HAP-1 (cell line): ENCODE measurements around the gene ADAT3.

Experiments used
- DNase-seq, 2 experiments: peaks; one replicate each; pipeline ENCODE4 v3.0.0-alpha.2; 2016 to 2020; ENCODE audit warnings: low spot score in 2 of 2
- H3K27me3 ChIP-seq: fragments of 250-450 bp; sonication (Bioruptor Pico); 2 replicates; pipeline ENCODE4 v1.5.1; 2020; ENCODE audit warnings: low read depth, mild to moderate bottlenecking, moderate library complexity
- H3K36me3 ChIP-seq: fragments of 250-450 bp; sonication (Bioruptor Pico); replicated peaks from 2 replicates; pipeline ENCODE4 v1.5.1; 2020; ENCODE audit warnings: mild to moderate bottlenecking
- H3K4me1 ChIP-seq: fragments of 250-450 bp; sonication (Bioruptor Pico); 2 replicates; pipeline ENCODE4 v1.5.1; 2020; ENCODE audit warnings: mild to moderate bottlenecking
- H3K4me3 ChIP-seq: fragments of 250-450 bp; sonication (Bioruptor Pico); 2 replicates; pipeline ENCODE4 v1.5.1; 2020; ENCODE audit warnings: mild to moderate bottlenecking, moderate library complexity
- H3K9me3 ChIP-seq: fragments of 250-450 bp; sonication (Bioruptor Pico); 2 replicates; pipeline ENCODE4 v1.5.1; 2020; ENCODE audit warnings: mild to moderate bottlenecking, moderate library complexity
- in situ Hi-C: fragments of 300-500 bp; cut with MboI; formaldehyde crosslinking; loops from 3 replicates; pipeline ENCODE4 v1.14.3; 2020; ENCODE audit warnings: low sequenced_read_pairs, inconsistent platforms, mixed read lengths

Gene ADAT3

GRCh38 chr19:1905110-1905862 lies at the start of gene ADAT3, which contains the start of gene SCAMP4:
Gene ADAT3, plus strand, starts transcription at chr19:1905399. Its CDS starts 6,649 bp downstream, at chr19:1912048.
Gene SCAMP4, plus strand, starts transcription at chr19:1905399. Its CDS starts 9,621 bp downstream, at chr19:1915020.
- peaks cover 7% of the 10 kb centered on the region; the same call in 1 of the 2 replicates for H3K36me3 ChIP-seq
- peaks cover 2% of the 10 kb centered on the region for H3K4me1 ChIP-seq
- in situ Hi-C loops: no loop called here
- peak; percentile 98 to 100 for DNase-seq
- no peaks in the 10 kb centered on the region for H3K9me3 ChIP-seq
- H3K27me3 ChIP-seq: no peaks in the 10 kb centered on the region
- H3K4me3 ChIP-seq: peak within 1 kb of the TSS; percentile 76

DNA sequence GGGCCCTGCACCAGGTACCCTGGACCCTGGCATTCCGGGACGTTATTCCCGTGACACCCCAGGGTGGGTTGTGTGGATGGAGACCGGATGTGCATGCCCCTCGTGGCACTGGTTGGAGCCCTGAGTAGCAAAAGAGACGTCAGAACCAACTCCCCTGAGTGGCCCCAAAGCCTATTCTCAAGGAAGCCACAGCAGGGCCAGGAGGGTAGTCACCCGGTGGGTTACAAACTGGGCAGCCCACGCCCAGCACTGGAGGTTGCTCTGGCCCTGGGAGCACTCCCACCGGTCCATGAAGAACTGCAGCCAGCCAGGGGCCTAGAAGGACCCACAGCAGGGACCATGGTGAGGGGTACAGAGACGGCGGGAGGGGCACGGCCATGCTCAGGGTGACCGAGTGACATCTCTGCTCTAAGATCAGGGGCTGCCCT lies 49.4 kb upstream of the ADAT3 start:
- Histone ChIP-seq H3K4me3 (peak overlapping the region; percentile 3; the same call in 1 of the 2 replicates), H3K9me3 (no peaks in the 10 kb centered on the region), H3K36me3 (peaks cover 4% of the 10 kb centered on the region; the same call in 1 of the 2 replicates), H3K4me1 (peaks cover 45% of the 10 kb centered on the region), H3K27me3 (no peaks in the 10 kb centered on the region)
- DNase-seq: no peak
- in situ Hi-C loops: no loop called here

GRCh38 chr19:1856345-1856697 lies 48.9 kb upstream of the ADAT3 start:
- H3K27me3 ChIP-seq: no peaks in the 10 kb centered on the region
- H3K9me3 ChIP-seq: no peaks in the 10 kb centered on the region
- no peak overlapping the region; the same call in 1 of the 2 replicates for H3K4me3 ChIP-seq
- in situ Hi-C loops: no loop called here
- H3K4me1 ChIP-seq: peaks cover 45% of the 10 kb centered on the region
- DNase-seq: no peak
- H3K36me3 ChIP-seq: peaks cover 4% of the 10 kb centered on the region; the same call in 1 of the 2 replicates

- Histone ChIP-seq H3K9me3 (no peaks in the 10 kb centered on the region), H3K4me3 (peak overlapping the region; percentile 6), H3K27me3 (no peaks in the 10 kb centered on the region), H3K4me1 (peaks cover 45% of the 10 kb centered on the region), H3K36me3 (peaks cover 4% of the 10 kb centered on the region; the same call in 1 of the 2 replicates)
- DNase-seq: peak in 1 of 2 experiments; percentile 68
- in situ Hi-C loops: no loop called here
These were observed 48.2 kb upstream of the ADAT3 start for GRCh38 chr19:1856698-1857603.

- Histone ChIP-seq H3K4me1 (peaks cover 45% of the 10 kb centered on the region), H3K4me3 (no peak overlapping the region; the same call in 1 of the 2 replicates), H3K9me3 (no peaks in the 10 kb centered on the region), H3K27me3 (no peaks in the 10 kb centered on the region), H3K36me3 (peaks cover 4% of the 10 kb centered on the region; the same call in 1 of the 2 replicates)
- DNase-seq: no peak
- in situ Hi-C loops: no loop called here
These were observed 47.4 kb upstream of the ADAT3 start for GRCh38 chr19:1857648-1858326.

DNA sequence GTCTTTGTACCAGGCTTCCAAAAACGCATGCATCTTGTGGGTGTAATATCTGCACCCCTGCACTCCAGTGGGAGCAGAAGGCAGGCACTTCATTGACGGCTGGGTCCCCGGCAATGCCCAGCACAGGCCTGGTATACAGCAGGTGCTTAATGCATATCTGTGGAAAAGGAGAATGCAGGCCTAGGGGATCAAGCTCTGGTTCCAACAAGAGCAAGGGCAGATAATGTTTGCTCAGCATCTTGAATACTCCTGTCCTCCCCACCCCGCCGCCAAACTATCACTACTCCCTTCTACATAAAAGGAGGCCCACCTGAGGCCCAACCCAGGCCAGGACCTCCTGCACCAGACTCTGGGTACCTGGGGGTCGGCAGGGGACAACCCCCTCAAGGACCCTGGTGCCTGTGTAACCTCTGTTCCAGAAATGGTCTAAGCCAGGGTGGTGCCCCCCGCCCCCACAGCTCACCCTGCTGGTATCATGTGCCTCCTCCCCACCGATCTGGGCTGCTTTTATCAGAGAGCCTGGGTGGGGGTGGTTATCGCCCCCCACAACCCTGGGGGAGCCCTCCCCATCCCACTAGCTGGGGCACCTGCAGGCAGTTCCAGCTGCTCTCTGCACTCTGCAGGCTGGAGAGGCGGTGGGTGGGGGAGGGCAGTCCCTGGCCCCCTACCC lies 46.7 kb upstream of the ADAT3 start:
- peaks cover 43% of the 10 kb centered on the region for H3K4me1 ChIP-seq

GRCh38 chr19:1859331-1859781 lies 45.8 kb upstream of the ADAT3 start:
- Histone ChIP-seq H3K9me3 (no peaks in the 10 kb centered on the region), H3K4me1 (peaks cover 42% of the 10 kb centered on the region), H3K27me3 (no peaks in the 10 kb centered on the region), H3K36me3 (no peaks in the 10 kb centered on the region), H3K4me3 (peak overlapping the region; percentile 75)
- peak in 1 of 2 experiments; percentile 75 for DNase-seq
- in situ Hi-C loops: no loop called here

More for the DNA sequence above, 46.7 kb upstream of the ADAT3 start:
- in situ Hi-C loops: no loop called here
- no peak for DNase-seq
- H3K9me3 ChIP-seq: no peaks in the 10 kb centered on the region
- 0 out of 2 replicates have a peak, but pooled peaks cover 4% of the 10 kb centered on the region for H3K36me3 ChIP-seq
- no peak overlapping the region for H3K4me3 ChIP-seq
- no peaks in the 10 kb centered on the region for H3K27me3 ChIP-seq

- in situ Hi-C loops: no loop called here
- DNase-seq: peak; percentile 67 to 91
- H3K4me1 ChIP-seq: peaks cover 40% of the 10 kb centered on the region
- H3K9me3 ChIP-seq: no peaks in the 10 kb centered on the region
- H3K27me3 ChIP-seq: no peaks in the 10 kb centered on the region
- H3K4me3 ChIP-seq: peak overlapping the region; percentile 75
- no peaks in the 10 kb centered on the region for H3K36me3 ChIP-seq
These were observed 45.0 kb upstream of the ADAT3 start for GRCh38 chr19:1860042-1860775.

DNA sequence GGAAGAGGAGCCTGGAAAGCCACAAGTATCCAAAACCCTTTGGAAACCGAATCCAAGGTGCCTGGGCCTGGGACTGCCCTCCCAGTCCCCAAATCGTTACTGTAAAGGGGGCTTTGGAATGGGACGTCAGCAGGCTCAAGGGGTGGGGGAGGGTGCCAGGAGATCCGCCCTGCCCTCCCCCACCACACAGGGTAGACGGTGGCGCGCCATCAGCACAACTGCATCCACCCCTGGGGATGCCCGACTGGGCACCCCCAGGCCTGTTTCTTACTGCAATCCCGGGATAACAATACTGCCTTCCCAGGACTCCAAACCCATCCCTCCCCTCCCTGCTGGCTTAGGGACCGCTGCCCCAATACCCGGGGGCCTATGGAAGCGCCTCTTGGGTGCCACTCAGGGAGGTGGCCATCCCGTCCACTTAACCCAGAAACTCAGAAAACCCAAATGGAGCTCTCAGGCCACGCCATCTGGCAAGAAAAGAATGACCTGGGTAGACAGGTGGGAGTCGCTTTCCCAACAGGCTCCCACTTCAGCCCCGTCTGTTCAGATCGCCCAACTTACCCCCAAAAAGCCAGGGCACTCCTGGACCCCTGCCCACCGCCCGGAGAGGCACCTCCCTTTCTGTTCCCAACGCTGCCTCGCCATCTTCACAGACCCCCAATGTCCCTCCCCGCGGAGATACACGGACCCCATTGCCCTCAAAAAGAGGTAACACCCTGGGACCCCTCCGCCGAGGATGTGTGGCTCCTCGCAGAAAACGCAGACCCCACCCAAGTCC lies 44.2 kb upstream of the ADAT3 start:
- in situ Hi-C loops: no loop called here
- H3K4me3 ChIP-seq: peak overlapping the region; percentile 75
- DNase-seq: peak in 1 of 2 experiments; percentile 30

DNA sequence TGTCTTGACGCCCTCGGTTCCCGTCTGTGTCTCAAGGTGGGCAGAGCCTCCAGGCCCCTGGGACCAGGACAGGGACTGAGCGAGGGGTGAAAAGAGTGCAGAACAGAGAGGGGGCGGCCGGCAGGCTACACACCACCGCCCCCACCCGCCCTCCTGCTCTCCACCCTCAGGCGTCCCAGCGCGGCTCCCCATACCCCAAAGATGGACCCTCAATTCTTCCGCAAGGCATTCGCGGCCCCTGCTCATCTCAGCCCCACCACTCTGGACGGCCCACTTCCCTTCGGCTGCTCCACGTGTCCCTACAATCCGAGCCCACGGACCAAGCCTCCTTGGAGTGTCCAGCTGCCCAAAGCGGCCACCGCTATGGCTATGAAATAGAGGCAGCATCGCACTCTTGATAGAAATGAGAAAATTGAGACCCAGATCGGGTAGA lies 43.6 kb upstream of the ADAT3 start:
- H3K4me1 ChIP-seq: peaks cover 29% of the 10 kb centered on the region
- in situ Hi-C loops: no loop called here
- H3K36me3 ChIP-seq: no peaks in the 10 kb centered on the region
- no peaks in the 10 kb centered on the region for H3K9me3 ChIP-seq
- peak overlapping the region; percentile 75 for H3K4me3 ChIP-seq
- DNase-seq: peak in 1 of 2 experiments; percentile 32
- H3K27me3 ChIP-seq: no peaks in the 10 kb centered on the region

More for the DNA sequence above, 44.2 kb upstream of the ADAT3 start:
- peaks cover 35% of the 10 kb centered on the region for H3K4me1 ChIP-seq
- no peaks in the 10 kb centered on the region for H3K36me3 ChIP-seq
- no peaks in the 10 kb centered on the region for H3K9me3 ChIP-seq
- no peaks in the 10 kb centered on the region for H3K27me3 ChIP-seq

- DNase-seq: no peak
- H3K4me3 ChIP-seq: peak overlapping the region; percentile 75
- no peaks in the 10 kb centered on the region for H3K27me3 ChIP-seq
- no peaks in the 10 kb centered on the region for H3K9me3 ChIP-seq
- H3K4me1 ChIP-seq: peaks cover 27% of the 10 kb centered on the region
- H3K36me3 ChIP-seq: no peaks in the 10 kb centered on the region
- in situ Hi-C loops: no loop called here
These were observed 43.2 kb upstream of the ADAT3 start for GRCh38 chr19:1862068-1862423.
